T47D (cell line): ENCODE data around the gene ZNF532.

Source experiments
- DNase-seq, 2 experiments: peaks; one replicate each; pipeline versions ENCODE4 v3.0.0 to v3.0.0-alpha.2; 2011 to 2012; ENCODE audit warnings: low read depth in 1 of 2, low spot score in 1 of 2
- JUND ChIP-seq: IDR thresholded peaks from 2 replicates; pipeline ENCODE4 v1.6.1; 2012; ENCODE audit warnings: low read depth
- in situ Hi-C: cut with HindIII; loops from 2 replicates; pipeline ENCODE4 v1.10.0; 2016; ENCODE audit warnings: low sequenced_read_pairs, low pct_unique_long_range_greater_than_20kb

Gene ZNF532

GRCh38 chr18:58858591-58859468 is 5.8 kb upstream of the ZNF532 start:
- peak in 1 of 2 experiments; percentile 38 for DNase-seq
- in situ Hi-C loops, result no loop called here
- no peak for TF ChIP-seq JUND

- TF ChIP-seq JUND, result no peak
- in situ Hi-C loops, result no loop called here
- DNase-seq, result no peak
Observed at GRCh38 chr18:58859907-58860306, 4.8 kb upstream of the ZNF532 start.

GRCh38 chr18:58860747-58861231 is 3.9 kb upstream of the ZNF532 start:
- TF ChIP-seq JUND, result no peak
- in situ Hi-C loops, result no loop called here
- DNase-seq, result no peak

- TF ChIP-seq JUND, result no peak
- in situ Hi-C loops, result no loop called here
- DNase-seq, result no peak
Observed at GRCh38 chr18:58861353-58861752, 3.3 kb upstream of the ZNF532 start.

GRCh38 chr18:58861861-58862301 is 2.8 kb upstream of the ZNF532 start:
- no peak for TF ChIP-seq JUND
- DNase-seq, result no peak
- in situ Hi-C loops, result no loop called here

GRCh38 chr18:58862356-58862755 is 2.3 kb upstream of the ZNF532 start:
- no peak for TF ChIP-seq JUND
- in situ Hi-C loops, result no loop called here
- no peak for DNase-seq

GRCh38 chr18:58862851-58863538 is 1.7 kb upstream of the ZNF532 start:
- no peak for TF ChIP-seq JUND
- peak; percentile 35 to 44 for DNase-seq
- in situ Hi-C loops, result no loop called here

GRCh38 chr18:58863539-58864145 is 1.0 kb upstream of the ZNF532 start:
- DNase-seq, result peak; percentile 44 to 64
- no peak for TF ChIP-seq JUND
- in situ Hi-C loops, result no loop called here

- in situ Hi-C loops, result no loop called here
- DNase-seq, result no peak
- TF ChIP-seq JUND, result no peak
Observed at GRCh38 chr18:58865033-58865590, 435 bp downstream of the ZNF532 start.

- TF ChIP-seq JUND, result no peak
- in situ Hi-C loops, result no loop called here
- DNase-seq, result no peak
Observed at GRCh38 chr18:58865701-58866065, 1.0 kb downstream of the ZNF532 start.

GRCh38 chr18:58866066-58866772 is 1.5 kb downstream of the ZNF532 start:
- in situ Hi-C loops, result no loop called here
- no peak for TF ChIP-seq JUND
- DNase-seq, result no peak

GRCh38 chr18:58866773-58867150 is 2.1 kb downstream of the ZNF532 start:
- no peak for TF ChIP-seq JUND
- no peak for DNase-seq
- in situ Hi-C loops, result no loop called here
